NT2/D1 (cell line): Measurements from ENCODE around the gene SKIDA1.

Source experiments
- SUZ12 ChIP-seq: IDR thresholded peaks from 2 replicates; pipeline ENCODE4 v1.6.1; 2011; ENCODE audit not compliant: insufficient read length, insufficient read depth; ENCODE audit errors: extremely low read depth
- YY1 ChIP-seq: IDR thresholded peaks from 2 replicates; pipeline ENCODE4 v1.6.1; 2011; ENCODE audit not compliant: insufficient read length, insufficient read depth
- ZNF274 ChIP-seq: IDR thresholded peaks from 2 replicates; pipeline ENCODE4 v1.6.1; 2011; ENCODE audit warnings: mild to moderate bottlenecking, low read depth, low read length

- no peak for TF ChIP-seq SUZ12
- TF ChIP-seq YY1: peak; percentile 37
- TF ChIP-seq ZNF274: no peak
These were observed 15.9 kb downstream of the SKIDA1 start for GRCh38 chr10:21509341-21510240.
